Epithelial cell of proximal tubule (primary cell): Measurements from ENCODE around the gene WHAMM. TPM values are rescaled to one million over a fixed set of nuclear protein-coding genes. Genes with fewer than 3 reads are reported as not detected.
A peak's percentile ranks its signal among the peaks of the same experiment; 100 is the strongest.
"Not testable (repeated sequence)": the region's sequence is repeated elsewhere in the genome, so short reads cannot be mapped to it uniquely, and the experiment has no call there.

ENCODE experiments used
- DNase-seq: peaks from one replicate; pipeline ENCODE4 v3.0.0-alpha.2; 2011; ENCODE audit warnings: low read depth
- H3K4me3 ChIP-seq: 2 replicates; pipeline ENCODE4 v1.5.1; 2011; ENCODE audit warnings: low read depth, mild to moderate bottlenecking, low read length
- CTCF ChIP-seq: conservative IDR thresholded peaks from 2 replicates; pipeline ENCODE4 v1.5.1; 2012; ENCODE audit warnings: low read depth, mild to moderate bottlenecking, low read length
- total RNA-seq: library from RNA; depleted of rRNA; stranded (reverse); fragments of >200 nt; gene quantifications from 2 replicates; pipeline ENCODE4 v1.2.3, GENCODE V29; 2015

WHAMM gene, protein sequence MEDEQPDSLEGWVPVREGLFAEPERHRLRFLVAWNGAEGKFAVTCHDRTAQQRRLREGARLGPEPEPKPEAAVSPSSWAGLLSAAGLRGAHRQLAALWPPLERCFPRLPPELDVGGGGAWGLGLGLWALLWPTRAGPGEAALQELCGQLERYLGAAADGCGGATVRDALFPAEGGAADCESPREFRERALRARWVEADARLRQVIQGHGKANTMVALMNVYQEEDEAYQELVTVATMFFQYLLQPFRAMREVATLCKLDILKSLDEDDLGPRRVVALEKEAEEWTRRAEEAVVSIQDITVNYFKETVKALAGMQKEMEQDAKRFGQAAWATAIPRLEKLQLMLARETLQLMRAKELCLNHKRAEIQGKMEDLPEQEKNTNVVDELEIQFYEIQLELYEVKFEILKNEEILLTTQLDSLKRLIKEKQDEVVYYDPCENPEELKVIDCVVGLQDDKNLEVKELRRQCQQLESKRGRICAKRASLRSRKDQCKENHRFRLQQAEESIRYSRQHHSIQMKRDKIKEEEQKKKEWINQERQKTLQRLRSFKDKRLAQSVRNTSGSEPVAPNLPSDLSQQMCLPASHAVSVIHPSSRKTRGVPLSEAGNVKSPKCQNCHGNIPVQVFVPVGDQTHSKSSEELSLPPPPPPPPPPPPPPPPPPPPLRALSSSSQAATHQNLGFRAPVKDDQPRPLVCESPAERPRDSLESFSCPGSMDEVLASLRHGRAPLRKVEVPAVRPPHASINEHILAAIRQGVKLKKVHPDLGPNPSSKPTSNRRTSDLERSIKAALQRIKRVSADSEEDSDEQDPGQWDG
- total RNA-seq: 6.0 TPM in 2 replicates

GRCh38 chr15:82809308-82810060 lies at the start of gene WHAMM:
Gene WHAMM (plus strand): TSS chr15:82809628. CDS start chr15:82809727, 99 bp downstream.
- peak within 1 kb of the TSS; percentile 76 for H3K4me3 ChIP-seq
- no peak for TF ChIP-seq CTCF
- DNase-seq: peak; percentile 92

DNA sequence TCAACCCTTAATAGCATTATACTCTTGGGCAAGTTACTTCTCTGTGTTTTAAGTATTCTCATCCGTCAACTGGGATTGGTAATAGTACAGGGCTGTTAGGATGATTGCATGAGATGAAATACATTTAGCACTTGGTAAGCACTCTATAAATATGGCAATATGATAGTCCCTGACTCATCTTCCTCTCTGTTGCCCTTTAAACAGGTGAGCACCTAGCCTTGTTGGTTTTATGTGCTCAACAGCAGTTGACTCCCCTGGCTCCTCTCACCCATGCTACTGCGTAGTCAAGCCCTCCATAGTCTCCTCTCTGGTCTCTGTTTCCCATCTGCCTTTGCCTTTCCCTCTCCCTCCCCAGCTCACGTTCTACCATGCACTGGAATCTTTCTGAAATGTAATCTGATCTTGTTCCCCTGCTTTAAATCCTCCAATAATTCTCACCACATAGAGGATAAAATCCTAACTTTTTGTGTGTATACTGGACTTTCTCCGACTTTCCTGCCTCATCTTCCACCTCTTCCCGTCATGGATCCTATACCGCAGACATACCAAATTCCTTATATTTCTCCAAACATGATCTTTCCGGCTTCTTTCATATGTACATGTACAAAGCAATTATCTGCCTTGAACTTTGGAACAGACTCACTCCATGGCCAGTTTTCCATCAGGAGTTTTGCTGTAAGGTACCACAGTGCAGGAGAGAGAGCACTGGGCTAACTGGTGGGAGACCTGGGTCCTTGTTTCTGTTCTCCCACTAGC lies 45.9 kb upstream of the WHAMM start:
- no peak for TF ChIP-seq CTCF
- H3K4me3 ChIP-seq: no peak overlapping the region
- no peak for DNase-seq

DNA sequence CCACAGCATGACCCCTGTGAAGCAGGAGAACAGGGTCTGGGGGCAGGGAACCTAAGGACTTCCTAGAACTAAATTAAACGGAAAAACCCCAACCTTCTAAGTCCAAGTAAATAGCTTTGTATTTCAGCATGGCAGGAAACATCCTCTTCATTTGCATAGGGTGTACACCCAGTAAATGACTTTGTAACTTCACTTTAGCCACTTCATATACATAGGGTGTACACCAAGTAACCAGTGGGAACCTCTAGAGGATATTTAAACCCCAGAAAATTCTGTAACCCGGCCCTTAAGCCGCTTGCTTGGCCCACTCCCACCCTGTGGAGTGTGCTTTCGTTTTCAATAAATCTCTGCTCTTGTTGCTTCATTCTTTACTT lies 45.3 kb upstream of the WHAMM start:
- no peak overlapping the region for H3K4me3 ChIP-seq
- no peak for TF ChIP-seq CTCF
- DNase-seq: no peak

DNA sequence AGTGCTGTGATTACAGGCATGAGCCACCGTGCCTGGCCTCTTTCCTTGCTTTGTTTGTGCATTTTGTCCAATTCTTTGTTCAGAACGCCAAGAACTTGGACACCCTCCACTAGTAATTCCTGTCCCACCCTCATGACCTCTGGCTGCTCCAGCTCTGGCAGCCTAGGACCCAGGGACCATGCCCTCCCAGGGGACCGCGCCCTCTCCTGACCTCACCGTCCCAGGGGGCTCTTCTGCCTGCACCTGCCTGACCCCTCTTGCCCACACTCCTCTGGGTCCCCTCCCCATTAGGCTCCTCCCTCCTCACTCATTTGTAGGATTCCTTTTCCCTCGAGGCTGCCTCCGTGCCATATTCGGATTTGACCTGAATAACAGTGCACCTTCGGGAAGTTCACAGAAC lies 44.7 kb upstream of the WHAMM start:
- no peak for DNase-seq
- TF ChIP-seq CTCF: no peak
- H3K4me3 ChIP-seq: no peak overlapping the region

- not testable (repeated sequence) for DNase-seq, H3K4me3 ChIP-seq
Measured at GRCh38 chr15:82766201-82766600, 43.2 kb upstream of the WHAMM start.

- DNase-seq: no peak
- TF ChIP-seq CTCF: no peak
- H3K4me3 ChIP-seq: no peak overlapping the region
Measured at GRCh38 chr15:82767163-82767829, 42.1 kb upstream of the WHAMM start.
